ENCODE measurements around the gene DAB1.

The DAB1 gene

GRCh38 chr1:57311006-57311405 lies 112.9 kb downstream of the DAB1 start:
- no peak for DNase-seq

- DNase-seq, result peak; percentile 6
These were observed 114.2 kb downstream of the DAB1 start for GRCh38 chr1:57309630-57310029.

GRCh38 chr1:57307392-57308170 lies 116.3 kb downstream of the DAB1 start:
- peak; percentile 41 for DNase-seq

- no peak for DNase-seq
These were observed 119.3 kb downstream of the DAB1 start for GRCh38 chr1:57304591-57304990.

DNA sequence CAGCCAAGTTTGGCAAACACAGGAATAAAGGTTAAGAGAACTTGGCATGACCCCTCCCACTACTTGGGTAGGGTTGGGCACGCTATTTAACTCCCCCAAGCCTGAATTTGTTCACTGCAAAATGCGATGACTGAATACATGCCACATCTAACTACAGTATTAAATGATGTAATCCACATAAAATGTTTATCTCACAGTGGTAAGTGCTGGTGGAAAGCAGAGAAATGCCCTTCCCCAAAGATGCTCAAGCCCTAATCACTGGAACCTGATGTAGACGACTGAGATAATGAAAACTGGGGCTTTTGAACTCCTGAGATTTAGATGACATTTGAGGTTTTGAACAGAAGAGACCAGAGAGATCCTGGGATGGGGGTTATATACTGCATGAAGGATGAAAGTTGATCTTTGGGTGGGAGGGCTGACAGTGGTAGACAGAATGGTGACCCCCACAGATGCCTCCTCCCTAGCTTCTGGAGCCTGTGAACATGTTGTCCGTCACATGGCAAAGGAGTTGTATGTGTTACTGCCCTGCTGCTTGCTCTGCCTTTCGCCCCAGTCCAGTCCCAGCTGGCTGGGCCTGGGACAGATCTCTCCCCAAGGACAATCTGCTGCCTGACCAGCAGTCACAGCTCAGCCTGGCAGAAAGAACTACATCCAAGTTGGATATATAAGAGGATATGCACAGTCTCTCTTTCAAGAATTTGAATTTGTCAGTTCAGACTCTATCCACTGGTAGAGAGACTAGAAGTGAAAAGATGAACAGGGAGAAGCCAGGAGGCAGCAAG lies 120.9 kb downstream of the DAB1 start:
- DNase-seq, result no peak

DNA sequence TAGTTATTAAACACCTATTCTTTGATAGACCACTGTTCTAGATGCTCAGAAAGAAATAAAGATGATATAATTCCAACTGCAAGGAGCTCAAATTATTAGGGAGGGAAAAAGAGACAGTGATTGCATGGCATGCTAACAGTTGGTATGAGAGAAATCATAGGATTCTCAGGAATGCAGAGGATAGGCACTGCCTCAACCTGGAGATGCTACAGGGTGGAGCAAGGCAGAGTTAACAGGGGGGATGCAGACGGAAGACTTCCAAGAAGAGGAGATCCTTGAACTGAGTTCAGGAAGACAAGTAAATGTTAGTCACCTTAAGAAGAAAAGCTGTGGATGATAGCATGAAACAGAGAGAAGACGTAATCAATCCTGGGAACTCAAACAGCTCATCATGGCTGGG lies 123.7 kb downstream of the DAB1 start:
- no peak for DNase-seq

- peak; percentile 7 for DNase-seq
These were observed 127.1 kb downstream of the DAB1 start for GRCh38 chr1:57296726-57297250.

- no peak for DNase-seq
These were observed 128.5 kb downstream of the DAB1 start for GRCh38 chr1:57295326-57295725.

- DNase-seq, result no peak
These were observed 129.7 kb downstream of the DAB1 start for GRCh38 chr1:57294177-57294576.

GRCh38 chr1:57293214-57293613 lies 130.6 kb downstream of the DAB1 start:
- DNase-seq, result no peak

- DNase-seq, result no peak
These were observed 134.1 kb downstream of the DAB1 start for GRCh38 chr1:57289781-57290180.

DNA sequence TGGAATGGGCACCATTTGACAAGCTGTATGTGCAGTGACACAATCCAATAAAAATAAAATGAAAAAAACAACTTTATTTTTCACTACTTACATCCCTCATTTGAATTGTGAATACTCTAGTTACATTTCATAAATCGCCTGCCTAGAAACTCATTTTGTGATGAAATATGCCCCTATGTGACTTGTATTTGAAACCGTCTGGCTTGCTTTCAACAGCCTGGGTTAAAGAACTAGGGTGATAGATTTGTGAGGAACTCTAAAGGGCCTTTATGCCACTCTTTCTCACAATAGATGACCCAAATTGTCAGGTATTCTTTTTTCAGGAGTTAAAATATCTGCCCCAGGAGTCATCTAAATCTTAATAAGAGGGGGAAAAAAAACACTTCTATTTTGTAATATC lies 137.9 kb downstream of the DAB1 start:
- no peak for DNase-seq

DNA sequence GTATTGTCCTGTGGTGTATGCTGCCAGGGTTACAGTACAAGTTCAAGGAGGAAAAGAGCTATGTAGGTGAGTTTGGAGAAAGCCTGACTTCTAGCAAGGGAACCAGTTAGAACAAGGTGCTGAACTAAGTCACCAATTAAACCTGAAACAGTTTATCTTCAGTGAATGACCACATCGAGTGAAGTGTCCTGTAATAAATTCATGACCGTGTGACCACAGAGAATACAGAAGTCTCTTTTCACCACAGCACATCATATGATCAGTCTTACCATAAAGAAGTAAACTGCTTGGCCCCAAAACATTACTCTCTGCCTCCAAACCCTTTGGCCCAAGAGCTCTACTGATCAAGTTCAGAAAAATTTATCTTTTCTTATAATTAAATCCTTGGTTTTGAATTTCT lies 141.4 kb downstream of the DAB1 start:
- no peak for DNase-seq

DNA sequence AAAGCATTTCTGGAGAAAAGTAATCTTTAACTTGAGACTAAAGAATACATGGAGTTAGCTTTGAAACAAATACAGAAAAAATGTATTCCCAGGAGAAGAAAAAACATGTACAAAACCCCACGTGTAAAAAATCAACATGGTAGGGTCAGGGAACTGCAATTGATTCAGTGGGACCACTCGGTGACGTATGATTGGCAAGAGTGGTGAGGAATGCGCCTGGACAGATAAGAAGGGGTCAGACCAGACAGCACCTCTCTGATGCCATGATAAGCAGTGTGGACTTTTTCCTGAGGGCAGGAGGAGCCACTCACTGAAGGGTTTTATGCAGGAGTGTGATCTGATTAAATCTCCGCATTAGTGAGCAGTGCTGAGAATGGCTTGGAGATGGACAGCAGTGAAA lies 142.5 kb downstream of the DAB1 start:
- DNase-seq, result no peak

DNA sequence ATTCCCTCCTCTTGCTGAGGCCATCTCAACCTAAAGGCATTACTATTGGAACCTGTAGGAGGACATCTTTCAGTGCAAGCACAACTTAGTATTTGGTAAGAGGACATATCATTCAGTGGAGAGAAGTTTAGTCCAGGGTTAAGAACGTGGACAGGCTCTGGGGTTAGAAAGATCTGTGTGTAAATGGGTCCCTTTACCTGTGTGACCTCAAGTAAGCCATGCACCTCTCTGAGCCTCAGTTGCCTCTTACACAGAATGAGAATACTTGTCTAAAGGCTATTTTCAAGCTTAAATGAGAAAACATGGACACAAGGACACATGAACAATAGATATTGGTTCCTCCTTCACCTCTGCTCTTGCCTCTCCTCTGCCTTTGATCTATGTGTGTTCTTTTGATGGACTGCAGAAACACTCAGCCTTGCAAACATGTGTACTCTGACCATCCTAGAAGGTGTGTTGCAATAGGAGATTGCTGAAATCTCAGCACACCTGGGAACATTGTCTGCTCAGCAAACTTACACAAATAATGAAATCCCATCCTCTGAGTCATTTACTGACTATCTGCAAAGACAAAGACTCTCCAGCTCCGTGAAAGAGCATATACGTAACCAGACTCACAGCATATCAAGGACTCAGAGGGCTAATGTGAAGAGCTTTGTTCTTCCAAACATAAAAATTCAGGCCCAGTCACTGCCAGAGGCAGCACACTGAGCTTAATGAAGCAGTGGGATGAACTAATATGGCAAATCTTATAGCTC lies 143.8 kb downstream of the DAB1 start:
- DNase-seq, result no peak

DNA sequence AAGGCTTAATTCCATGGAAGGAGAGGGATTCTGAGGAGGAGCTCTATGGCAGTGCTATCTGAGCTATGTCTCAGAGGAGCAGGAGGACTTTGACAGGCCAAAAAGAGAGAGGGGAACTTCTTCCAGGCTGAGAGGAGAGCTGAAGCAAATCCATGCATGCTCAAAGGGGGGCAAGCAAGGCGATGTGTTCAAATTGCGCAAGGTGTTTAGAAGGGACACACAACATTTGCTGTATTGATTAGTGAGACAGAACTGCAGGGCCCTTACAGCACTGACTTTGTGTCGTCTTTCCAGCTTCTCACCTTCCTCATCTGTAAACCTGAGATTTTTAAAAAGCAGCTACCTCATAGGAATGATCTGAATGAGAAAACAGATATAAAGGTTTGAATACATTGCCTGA lies 145.3 kb downstream of the DAB1 start:
- DNase-seq, result no peak

GRCh38 chr1:57277681-57278080 lies 146.2 kb downstream of the DAB1 start:
- no peak for DNase-seq

DNA sequence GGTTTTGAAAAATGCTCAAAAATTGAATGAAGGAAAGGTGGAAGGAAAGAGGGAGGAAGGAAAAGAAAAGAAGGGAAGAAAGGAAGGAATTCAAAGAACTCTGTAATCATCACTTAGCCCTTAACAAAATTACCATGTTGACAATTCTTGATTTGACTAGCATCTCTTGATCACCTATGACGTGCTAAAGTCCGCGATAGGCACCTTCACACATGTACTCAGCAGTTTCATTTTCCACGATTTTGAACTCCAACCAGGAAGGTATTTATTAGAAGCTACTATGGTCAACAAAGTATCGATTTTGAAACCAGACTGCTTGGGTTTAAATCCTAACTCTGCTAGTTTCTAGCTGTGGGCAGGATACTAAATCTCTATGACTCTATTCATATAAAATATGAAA lies 146.9 kb downstream of the DAB1 start:
- DNase-seq, result no peak

DNA sequence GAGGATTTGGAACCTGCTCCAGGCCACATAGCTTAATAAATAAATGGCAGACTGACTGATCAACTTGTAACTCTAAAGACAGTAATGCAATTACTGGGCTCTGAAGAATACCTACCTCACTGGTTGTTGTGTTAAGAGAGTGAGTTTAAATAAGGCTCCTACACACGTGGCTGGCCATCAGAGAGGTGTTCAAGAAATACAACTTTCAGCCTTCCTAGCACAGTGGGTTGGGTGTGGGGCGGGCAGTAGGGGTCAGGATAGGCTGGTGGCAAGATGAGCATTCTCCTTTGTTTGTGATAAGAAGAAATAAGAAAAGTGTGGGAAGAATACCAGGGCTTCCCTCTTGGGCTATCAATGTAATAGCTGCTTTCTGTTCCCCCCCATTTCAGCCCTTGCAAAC lies 151.3 kb downstream of the DAB1 start:
- DNase-seq, result no peak

DNA sequence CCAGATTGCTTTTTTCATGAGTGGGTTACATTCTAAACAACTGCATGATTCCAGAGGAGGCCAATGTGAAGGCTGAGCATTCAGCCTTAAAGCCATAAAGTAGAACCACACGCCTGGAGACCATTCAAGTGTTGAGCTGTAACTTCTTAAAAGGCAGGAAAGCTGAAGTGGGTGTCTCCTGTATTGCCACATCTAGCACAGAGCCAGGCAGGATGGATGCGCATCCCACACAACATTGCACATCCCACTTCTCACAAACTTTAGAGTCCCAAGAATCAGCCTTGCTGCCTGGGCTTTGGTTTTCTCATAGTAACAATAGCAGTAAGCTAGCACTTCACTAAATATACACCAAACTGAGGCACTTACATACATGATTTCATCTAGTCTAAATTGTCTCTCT lies 151.7 kb downstream of the DAB1 start:
- no peak for DNase-seq

DNA sequence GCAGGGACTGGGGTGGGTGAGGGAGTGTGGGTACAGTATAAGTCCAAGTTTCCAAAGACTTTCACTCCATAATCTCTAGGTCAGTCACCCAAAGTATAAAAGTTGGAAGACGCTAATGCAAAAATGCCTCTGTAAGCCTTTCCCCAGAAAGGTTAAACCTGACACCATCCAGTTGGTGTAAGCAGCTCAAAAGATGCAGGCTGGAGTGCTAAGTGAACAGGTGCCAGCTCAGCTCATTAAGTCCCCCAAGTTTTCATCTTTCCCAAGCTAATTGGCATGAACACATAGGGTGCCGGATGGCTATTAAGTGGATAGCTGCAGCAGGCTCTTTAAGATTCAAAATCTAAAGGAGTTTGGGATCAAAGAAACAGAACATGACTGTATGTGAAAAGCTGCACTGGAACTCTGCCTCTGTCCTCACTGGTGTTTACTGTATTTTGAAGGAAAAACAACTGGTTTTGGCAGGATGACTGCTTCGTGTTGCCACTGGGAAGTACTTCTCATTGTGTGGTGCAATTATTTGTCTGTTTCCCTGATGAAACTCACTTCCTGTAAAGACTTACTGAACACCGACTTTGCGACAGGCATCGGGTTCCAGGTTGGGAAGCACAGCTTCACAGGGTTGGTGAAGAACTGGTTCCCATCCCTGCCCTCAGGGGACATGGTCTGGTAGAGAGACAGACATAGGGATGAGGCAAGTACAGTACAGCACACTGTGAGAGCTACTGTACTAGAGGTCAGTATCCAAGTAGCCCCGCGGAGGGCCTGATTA lies 152.7 kb downstream of the DAB1 start:
- DNase-seq, result no peak

DNA sequence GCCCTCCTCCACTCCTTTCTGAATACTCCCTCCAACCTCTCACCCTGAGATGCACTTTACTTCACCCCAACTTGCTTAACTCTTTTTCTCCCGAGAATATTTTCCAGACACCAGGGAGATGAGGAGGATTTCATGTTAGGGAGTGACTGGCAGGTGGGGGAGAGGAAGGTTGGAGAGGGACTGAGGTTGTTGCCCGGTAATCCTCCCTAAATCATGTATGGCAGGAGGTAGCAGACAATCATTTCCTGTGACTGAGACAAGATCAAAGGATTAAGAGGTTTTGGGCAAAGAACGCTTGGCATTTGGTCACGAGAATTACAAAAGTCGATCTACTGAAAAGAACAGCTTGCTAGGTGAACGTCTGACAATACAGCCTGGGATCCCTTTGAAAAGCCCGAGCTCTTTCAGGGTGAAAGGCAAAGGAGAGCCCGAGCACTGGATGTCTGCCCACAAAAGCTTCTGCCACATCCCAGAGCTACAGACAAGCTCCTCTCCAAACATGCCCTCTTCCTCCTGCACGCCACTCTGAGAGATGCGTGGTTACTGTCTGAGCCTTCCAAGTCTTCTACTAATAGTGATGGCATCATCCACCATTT lies 154.1 kb downstream of the DAB1 start:
- no peak for DNase-seq
